ENCODE results near the gene ARHGEF1. TPM values are rescaled to one million over a fixed set of nuclear protein-coding genes. Genes with fewer than 3 reads are reported as not detected.
A peak's percentile ranks its signal among the peaks of the same experiment; 100 is the strongest.

ARHGEF1 gene
- 10 to 100 TPM; 40.4 to 58.3 (median 51.4) TPM for total RNA-seq

GRCh38 chr19:41882568-41883462 lies at the start of gene ARHGEF1:
Gene ARHGEF1 (plus strand): TSS chr19:41883184. CDS start chr19:41888083, 4,899 bp downstream.
- Histone ChIP-seq H3K27ac (peak within 1 kb of the TSS; percentile 59 to 89 (median 86)), H3K27me3 (no peaks in the 10 kb centered on the region), H3K4me1 (peaks cover 0 to 52% (median 10%) of the 10 kb centered on the region in 3 donors), H3K36me3 (peaks cover 0 to under 1% of the 10 kb centered on the region in 2 donors), H3K9me3 (no peaks in the 10 kb centered on the region), H3K4me3 (peak within 1 kb of the TSS; percentile 94)
- WGBS, 2 donors (ENCODE audit: low coverage in 1 of 2) = 2 to 16% methylated on average over 9 to 27 of the region's 80 CpGs
- no peak for ATAC-seq
- TF ChIP-seq EP300 (IDR thresholded peaks at IDR 0.05) (no peak), CTCF (IDR thresholded peaks at IDR 0.05) (no peak), POLR2A (IDR thresholded peaks at IDR 0.05) (peak; percentile 42 to 54), POLR2AphosphoS5 (IDR thresholded peaks at IDR 0.05) (peak; percentile 16)

GRCh38 chr19:41837981-41838708 lies 44.8 kb upstream of the ARHGEF1 start:
- Histone ChIP-seq H3K4me3 (no peak overlapping the region), H3K4me1 (no peaks in the 10 kb centered on the region), H3K27ac (no peak overlapping the region), H3K27me3 (peaks cover 73% of the 10 kb centered on the region), H3K36me3 (no peaks in the 10 kb centered on the region), H3K9me3 (no peaks in the 10 kb centered on the region)
- 43 to 44% methylated on average over 4 to 9 of the region's 13 CpGs for WGBS, 2 donors (ENCODE audit: low coverage in 1 of 2)
- TF ChIP-seq CTCF (IDR thresholded peaks at IDR 0.05) = no peak
- ATAC-seq = no peak

GRCh38 chr19:41839211-41839610 lies 43.8 kb upstream of the ARHGEF1 start:
- 50% methylated on average over 1 of the region's 2 CpGs; no CpG with 5 or more reads in 1 of the 2 donors for WGBS, 2 donors (ENCODE audit: low coverage in 1 of 2)
- ATAC-seq = no peak
- H3K27me3 ChIP-seq = peaks cover 74% of the 10 kb centered on the region

GRCh38 chr19:41843371-41843770 lies 39.6 kb upstream of the ARHGEF1 start:
- no peaks in the 10 kb centered on the region for H3K36me3 ChIP-seq
- no peak for TF ChIP-seq POLR2A (IDR thresholded peaks at IDR 0.05)
- TF ChIP-seq EP300 (IDR thresholded peaks at IDR 0.05) = no peak
- TF ChIP-seq CTCF (IDR thresholded peaks at IDR 0.05) = no peak
- TF ChIP-seq POLR2AphosphoS5 (IDR thresholded peaks at IDR 0.05) = no peak
- no peak overlapping the region for H3K4me3 ChIP-seq
- no peak for ATAC-seq
- no peaks in the 10 kb centered on the region for H3K4me1 ChIP-seq
- 17 to 52% methylated on average over 1 to 6 of the region's 7 CpGs for WGBS, 2 donors (ENCODE audit: low coverage in 1 of 2)
- no peak overlapping the region for H3K27ac ChIP-seq
- H3K27me3 ChIP-seq = peaks cover 69% of the 10 kb centered on the region
- H3K9me3 ChIP-seq = no peaks in the 10 kb centered on the region

More at GRCh38 chr19:41839211-41839610, 43.8 kb upstream of the ARHGEF1 start:
- Histone ChIP-seq H3K4me3 (no peak overlapping the region), H3K9me3 (no peaks in the 10 kb centered on the region), H3K36me3 (no peaks in the 10 kb centered on the region), H3K27ac (no peak overlapping the region), H3K4me1 (no peaks in the 10 kb centered on the region)
- TF ChIP-seq POLR2A (IDR thresholded peaks at IDR 0.05) (no peak), EP300 (IDR thresholded peaks at IDR 0.05) (no peak), POLR2AphosphoS5 (IDR thresholded peaks at IDR 0.05) (no peak), CTCF (IDR thresholded peaks at IDR 0.05) (no peak)
